Thoracic aorta endothelial cell (primary cell): Measurements from ENCODE around the gene C19orf25. TPM values are rescaled to one million over a fixed set of nuclear protein-coding genes. Genes with fewer than 3 reads are reported as not detected.

ENCODE experiments used
- total RNA-seq: library from RNA; depleted of rRNA; stranded (reverse); fragments of >200 nt; gene quantifications from 2 replicates; pipeline ENCODE4 v1.2.3, GENCODE V29; 2012

Gene C19orf25
- 14.0 and 17.9 TPM in 2 replicates for total RNA-seq

DNA sequence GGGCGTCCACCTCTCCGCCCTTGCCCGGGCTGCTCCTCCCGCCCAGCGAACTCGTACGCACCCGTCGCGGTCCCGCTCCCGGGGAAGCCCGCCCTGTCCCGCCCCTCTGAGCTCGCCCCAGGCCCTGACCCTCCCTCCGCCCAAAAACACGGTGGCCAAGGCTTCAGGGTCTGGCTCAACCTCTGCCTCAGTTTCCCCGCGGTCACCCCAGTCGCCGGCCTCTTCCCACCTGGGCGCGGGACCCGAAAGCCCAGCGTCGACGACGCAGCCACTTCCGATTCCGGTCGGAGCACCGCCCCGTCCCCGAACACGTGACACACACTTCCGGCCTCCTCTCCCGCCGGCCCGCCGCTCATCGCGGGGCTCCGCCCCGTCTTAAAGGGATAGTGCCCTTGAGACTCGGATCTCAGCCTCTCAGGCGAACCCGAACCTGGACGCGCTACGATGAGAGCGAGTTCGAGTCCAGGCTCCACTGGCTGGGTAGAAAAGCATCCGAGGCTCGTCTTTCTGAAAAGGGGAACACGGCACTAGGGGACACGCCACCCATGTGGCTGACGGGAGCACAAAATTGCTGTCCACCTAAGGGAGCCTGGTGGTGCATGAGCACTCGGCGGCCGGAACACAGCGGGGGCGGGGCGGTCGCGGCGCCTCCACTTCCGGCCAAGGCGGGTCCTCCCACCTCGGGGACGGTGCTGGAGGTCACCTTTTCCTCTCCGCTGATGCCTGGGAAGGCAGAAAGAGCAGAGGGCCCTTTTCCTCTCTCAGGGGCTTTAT is at the start of gene C19orf25:
TSS of gene C19orf25 (minus strand) at position 282 of the 774 bp plus-strand sequence. CDS start 312 bp downstream, outside the sequence.

DNA sequence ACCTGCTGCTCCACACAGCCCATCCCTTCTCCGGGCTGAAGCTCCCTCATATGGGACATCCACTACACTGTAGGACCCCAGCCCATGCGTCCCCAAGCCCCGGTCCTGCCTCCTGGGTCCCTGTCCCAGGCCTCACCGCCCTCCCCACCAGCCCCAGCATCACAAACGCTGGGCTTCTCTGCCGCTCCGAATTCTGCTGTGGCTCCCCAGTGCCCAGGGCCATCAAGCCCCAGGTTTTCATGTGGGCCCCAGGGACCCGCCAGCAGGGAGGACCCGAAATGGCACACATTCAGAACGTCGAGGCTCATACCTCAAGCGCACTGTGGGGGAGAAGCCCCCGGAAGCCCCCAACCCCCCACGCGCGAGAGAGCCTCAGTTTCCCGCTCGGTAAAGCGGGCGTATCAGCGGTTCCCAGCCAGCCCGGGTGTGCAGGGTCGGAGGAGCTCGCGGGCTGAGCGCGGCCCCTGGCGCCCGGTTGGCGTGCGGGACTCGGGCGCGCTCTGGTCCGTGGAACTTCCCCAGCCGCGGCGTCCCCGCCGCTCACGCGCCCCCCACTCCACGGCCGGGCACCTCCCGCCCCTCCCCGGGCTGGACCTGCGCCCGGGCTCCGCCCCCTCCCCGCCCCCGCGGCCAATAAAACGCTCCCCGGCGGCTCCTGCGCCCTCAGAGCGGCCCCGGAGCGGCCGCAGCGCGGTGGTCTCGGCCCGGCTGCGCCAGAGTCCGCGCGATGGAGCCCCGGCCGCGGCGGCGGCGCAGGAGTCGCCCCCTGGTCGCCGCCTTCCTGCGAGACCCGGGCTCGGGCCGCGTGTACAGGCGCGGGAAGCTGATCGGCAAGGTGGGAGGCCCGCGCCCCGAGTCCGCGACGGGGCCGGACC is 44.6 kb upstream of the C19orf25 start, which contains the start of gene PLK5:
TSS of gene PLK5 (plus strand) at position 666 of the 875 bp plus-strand sequence. CDS start 2,920 bp downstream, outside the sequence.

DNA sequence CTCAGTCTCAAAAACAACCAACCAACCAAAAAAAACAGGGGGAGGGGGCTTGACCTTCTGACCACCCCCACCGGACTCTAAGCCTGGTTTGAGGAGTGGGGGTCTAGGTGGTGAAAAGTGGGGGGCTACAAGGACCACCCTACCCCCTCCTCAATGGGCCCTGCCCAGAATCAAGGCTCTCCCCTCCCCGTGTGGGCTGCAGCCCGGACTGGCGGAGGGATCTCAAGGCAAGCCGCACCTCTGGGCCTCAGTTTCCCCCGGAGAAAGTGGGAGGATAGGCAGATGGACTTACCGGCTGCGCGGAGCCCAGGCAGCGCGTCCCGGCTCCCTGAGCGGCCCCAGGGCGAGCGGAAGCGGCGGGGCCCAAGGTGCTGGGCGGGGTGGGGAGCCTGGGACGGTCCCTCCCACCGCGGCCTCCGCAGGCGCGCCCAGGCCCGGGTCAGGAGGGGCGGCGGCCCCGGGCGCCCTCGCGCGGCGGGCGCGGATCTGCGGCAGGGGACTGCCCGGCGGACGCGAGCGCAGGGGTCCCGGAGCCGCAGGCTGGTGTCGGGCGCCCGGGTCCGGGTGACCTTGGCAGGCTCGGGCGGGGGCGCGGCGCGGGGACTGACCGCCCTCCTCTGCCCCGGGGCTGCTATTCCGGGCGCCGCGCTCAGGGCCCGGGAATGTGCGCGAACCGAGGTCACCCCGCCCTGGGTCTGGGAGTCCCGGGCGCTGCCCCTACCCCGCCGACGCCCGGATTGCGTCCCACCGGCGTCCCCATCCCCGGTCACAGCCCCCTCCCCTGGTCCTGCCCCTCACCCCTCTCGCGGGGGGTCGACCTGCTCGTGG is 33.9 kb upstream of the C19orf25 start, which contains the start of gene ADAMTSL5:
TSS of gene ADAMTSL5 (minus strand) at position 349 of the 828 bp plus-strand sequence. CDS start 2,076 bp downstream, outside the sequence.

DNA sequence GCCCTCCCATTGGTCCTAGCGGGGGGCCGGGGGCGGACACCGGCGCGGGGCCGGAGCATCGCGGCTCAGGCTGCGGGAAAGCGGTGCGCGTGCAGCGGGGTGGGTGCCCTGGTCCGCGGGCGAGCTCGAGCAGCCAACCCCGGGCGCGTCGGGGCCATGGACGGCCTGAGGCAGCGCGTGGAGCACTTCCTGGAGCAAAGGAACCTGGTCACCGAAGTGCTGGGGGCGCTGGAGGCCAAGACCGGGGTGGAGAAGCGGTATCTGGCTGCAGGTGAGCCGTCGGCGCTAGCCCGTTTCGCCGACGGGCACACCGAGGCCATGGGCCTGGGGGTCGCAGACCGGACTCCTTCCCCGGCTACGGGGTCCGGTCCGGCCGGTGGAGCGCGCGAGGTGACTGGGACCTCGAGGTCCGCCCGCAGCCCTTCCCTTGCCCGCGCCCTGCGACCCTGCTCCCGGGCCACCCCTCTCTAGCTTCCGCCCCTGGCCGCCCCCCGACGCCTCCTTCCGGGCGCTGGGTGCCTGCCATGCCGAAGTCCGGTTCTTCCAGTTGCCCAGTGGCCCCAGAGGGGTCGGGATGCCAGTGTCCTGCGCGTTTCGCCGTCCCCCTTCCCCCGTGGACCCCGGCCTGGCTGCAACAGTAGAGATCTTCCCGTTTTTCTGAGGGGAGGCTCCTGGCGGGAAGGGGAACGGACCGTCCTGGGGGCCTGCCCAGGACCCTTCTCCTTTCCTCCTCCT is 12.3 kb upstream of the C19orf25 start, which contains the start of gene REEP6:
TSS of gene REEP6 (plus strand) at position 68 of the 735 bp plus-strand sequence. CDS start at position 157, 89 bp downstream.

DNA sequence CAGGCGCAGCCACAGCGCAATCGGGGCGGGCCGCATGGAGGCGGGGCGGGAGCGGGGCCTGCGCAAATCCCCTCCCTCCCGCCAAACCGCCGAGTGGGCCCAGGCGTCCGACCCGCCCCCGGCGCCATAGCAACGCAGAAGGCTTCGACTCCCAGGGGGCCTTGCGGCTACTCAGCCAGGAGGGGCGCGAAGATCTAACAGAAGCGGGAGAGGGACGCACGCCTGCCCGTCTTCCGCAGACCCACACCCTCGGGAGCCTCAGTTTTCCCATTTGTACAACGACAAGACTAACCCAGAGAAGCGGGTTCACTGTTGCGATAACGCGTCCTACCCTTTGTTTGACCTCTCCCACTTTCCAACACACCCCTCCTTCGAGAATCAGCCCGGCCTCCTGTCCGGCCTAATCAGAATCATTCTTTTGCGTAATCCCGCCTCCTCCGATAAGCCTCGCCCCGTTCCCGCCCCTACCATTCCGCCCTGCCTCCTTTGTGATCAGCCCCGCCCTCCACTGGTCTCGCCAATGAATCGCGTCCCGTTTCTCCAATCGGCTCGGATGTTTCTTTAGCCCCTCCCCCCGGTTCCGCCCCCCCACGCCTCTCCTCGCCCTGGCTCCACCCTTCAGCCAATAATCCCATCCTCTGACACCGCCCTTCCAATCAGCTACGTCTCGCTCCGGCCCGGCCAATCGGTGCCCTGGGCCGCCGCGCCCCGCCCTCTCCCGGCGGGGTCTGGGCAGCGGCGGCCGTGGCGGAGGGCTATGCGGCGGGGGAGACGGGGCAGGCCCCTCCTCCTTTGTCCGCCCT is 11.5 kb upstream of the C19orf25 start, which contains the start of gene PCSK4:
TSS of gene PCSK4 (minus strand) at position 40 of the 803 bp plus-strand sequence. CDS start at position 36, 4 bp downstream.

DNA sequence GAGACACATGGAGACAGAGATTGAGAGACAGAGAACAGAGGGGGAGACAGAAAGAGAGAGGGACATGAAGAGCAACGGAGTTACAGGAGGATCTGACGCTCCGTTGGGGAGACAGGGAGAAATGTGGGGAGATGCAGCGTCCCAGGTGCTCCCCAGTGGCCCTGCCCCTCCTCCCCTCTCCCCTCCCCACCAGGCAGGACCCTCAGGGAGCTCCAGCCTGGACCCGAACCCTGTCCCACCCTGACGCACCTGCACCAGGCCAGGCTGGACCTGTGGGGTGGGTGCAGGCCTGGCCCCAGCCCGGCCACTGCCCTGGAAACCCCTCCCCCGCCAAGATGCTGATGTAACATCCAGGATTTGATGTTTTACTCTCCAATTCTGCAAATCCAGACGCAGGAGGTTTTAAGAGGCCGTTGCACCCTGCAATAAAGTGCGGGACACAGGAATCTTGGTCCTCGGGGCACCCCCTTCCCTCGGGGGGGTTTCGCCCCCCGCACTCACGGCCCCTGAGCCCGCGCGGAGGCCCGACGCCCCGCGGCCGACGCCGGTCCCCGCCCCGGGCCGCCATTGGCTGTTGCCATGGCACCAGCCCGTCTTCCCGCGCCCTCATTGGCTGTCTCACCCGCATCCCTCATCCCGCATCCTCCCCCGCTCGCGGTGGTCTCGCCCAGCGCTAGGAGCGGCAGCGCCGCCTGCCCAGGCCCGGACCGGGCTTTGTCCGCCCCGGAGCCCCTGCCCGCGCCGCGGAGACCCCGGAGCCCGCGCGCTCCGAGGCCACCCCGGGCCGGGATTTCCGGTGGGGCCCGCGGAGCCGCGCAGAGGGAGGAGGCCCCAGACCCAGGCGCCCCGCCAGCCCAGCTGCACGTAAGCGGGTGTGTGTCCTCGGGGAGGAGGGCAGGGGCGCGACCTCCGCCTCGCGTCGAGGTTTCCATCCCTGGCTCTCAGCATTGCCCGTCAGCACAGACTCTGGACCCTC is 29.3 kb downstream of the C19orf25 start, which contains the start of gene APC2:
TSS of gene APC2 (plus strand) at position 655 of the 976 bp plus-strand sequence. CDS start 2,881 bp downstream, outside the sequence.

DNA sequence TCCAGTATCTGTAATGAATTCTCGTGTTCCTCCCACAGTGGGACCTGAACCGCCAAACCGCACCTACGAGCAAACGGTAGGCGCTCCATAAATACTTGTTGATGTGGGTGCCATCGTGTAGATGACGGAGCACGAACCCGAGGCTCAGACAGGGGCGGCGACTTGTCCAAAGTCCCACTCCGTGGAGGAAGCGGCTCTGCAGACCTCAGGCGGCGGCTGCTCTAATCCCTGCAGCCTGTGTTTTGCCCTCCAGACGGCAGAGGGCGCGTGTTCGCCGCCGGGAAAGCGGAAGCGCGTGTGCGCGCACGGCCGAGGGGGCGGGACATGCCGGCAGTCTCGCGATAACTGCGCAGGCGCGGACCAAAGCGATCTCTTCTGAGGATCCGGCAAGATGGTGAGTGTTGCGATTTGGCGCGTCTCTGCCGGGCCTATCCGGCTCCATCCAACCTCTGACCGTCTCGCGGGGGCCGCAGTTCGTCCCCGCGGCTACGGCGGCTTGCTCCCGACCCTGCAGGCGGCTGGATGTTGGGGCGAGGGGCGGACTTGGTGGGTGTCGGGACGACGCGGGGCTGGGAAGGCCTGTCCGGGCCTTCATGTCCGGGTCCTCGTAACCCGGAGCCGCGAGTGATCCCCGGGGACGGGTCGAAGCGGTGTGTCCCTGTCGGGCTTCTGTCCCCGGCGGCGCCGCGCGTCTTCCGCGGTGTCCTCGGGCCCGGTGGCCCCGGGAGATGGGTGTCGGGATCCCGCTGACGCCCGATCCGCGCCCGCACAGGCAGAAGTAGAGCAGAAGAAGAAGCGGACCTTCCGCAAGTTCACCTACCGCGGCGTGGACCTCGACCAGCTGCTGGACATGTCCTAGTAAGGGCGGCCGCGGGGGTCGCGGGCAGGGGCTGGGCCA is 40.7 kb downstream of the C19orf25 start, which contains the start of gene RPS15:
TSS of gene RPS15 (plus strand) at position 362 of the 898 bp plus-strand sequence. CDS start at position 392, 30 bp downstream.

Other genes with a start within 250 kb of the C19orf25 start
- gene CBARP, start 241.2 kb downstream of the C19orf25 start, total RNA-seq: 3.1 and 3.8 TPM in 2 replicates
- gene ATP5F1D, start 237.5 kb downstream of the C19orf25 start, total RNA-seq: 21.3 and 23.3 TPM in 2 replicates
- gene MIDN, start 230.6 kb downstream of the C19orf25 start, total RNA-seq: 20.2 and 22.2 TPM in 2 replicates
- gene CIRBP, start 209.9 kb downstream of the C19orf25 start, total RNA-seq: 129 and 154 TPM in 2 replicates
- 25.6 and 30.5 TPM in 2 replicates for gene FAM174C, start 203.7 kb downstream of the C19orf25 start, total RNA-seq
- gene EFNA2, start 193.3 kb downstream of the C19orf25 start, total RNA-seq: 0.27 TPM in 1 of 2 replicates, not detected in the other
- gene NDUFS7, start 95.3 kb downstream of the C19orf25 start, total RNA-seq: 48.8 and 60.9 TPM in 2 replicates
- 15.6 and 15.7 TPM in 2 replicates for gene GAMT, start 77.7 kb downstream of the C19orf25 start, total RNA-seq
- gene DAZAP1, start 71.6 kb downstream of the C19orf25 start, total RNA-seq: 66.4 and 95.1 TPM in 2 replicates
- gene RPS15, start 40.8 kb downstream of the C19orf25 start, total RNA-seq: 638 and 737 TPM in 2 replicates
- gene APC2, start 29.1 kb downstream of the C19orf25 start, total RNA-seq: 0.07 and 0.13 TPM in 2 replicates
- 1.1 and 1.3 TPM in 2 replicates for gene PCSK4, start 11.1 kb upstream of the C19orf25 start, total RNA-seq
- gene REEP6, start 12.0 kb upstream of the C19orf25 start, total RNA-seq: 0.57 and 1.1 TPM in 2 replicates
- gene ADAMTSL5, start 33.8 kb upstream of the C19orf25 start, total RNA-seq: 0.22 and 0.53 TPM in 2 replicates
- gene PLK5, start 44.9 kb upstream of the C19orf25 start, total RNA-seq: not detected in 2 replicates
- 57.1 and 62.6 TPM in 2 replicates for gene MEX3D, start 89.1 kb upstream of the C19orf25 start, total RNA-seq
- 78.7 and 86.2 TPM in 2 replicates for gene MBD3, start 113.7 kb upstream of the C19orf25 start, total RNA-seq
- 32.0 and 34.7 TPM in 2 replicates for gene UQCR11, start 126.2 kb upstream of the C19orf25 start, total RNA-seq
- gene TCF3, start 173.4 kb upstream of the C19orf25 start, total RNA-seq: 94.9 and 154 TPM in 2 replicates